NCI-H1048 (cell line): ENCODE data around the gene ABCB11.

Experiments
- DNase-seq: peaks from one replicate; lab custom pipeline; 2025; lab: John Stamatoyannopoulos, UW

The ABCB11 gene

DNA sequence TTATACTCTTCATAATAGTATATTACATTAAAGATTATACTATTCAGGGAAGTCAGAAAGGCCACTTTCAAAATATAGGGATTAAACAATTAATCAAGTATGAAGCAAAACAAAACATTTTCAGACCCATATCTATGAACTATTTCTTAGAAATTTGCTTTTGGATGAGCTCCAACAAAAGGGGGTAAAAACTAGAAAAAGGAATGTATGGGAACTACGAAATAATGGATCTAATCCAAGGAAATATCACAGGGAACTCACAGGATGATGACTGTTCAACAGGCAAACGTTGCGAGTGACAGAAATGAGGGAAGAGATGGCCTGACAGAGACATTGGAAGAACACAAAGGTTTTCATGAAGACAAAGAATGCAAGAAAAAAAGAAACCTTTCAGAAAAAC, 102.1 kb downstream of the ABCB11 start:
- no peak for DNase-seq

DNA sequence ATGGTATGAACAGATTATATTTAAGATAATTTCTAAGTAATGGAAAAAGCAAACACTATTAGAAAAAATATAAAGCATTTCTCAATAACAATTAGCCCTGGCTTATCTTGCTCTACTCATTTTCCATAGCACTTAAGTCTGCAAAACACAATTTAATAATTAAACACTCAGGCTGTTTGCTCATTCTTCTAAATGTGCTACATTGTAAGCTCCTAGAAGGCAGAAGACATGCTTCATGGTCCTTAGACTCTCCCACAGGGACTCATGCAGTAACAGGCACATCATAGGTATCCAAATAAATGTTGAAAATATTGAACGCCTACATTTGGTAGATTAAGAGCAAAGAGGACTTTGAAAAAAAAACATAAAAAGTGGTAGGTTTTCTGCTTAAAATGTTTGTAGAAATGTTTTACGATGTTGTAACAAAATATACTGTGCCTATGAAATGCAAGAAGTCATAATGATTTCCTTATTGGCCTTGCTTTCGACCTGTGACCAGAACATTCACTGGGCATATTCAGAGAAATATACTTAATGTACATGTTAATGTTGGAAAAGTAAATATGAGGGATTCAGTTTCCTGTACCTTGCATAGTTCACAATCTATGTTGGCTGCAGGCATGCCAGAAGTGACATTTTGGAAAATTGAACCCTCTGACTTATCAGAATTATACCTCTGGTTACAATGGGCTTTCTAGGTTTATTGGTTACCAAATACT, 102.9 kb downstream of the ABCB11 start:
- DNase-seq = no peak

DNA sequence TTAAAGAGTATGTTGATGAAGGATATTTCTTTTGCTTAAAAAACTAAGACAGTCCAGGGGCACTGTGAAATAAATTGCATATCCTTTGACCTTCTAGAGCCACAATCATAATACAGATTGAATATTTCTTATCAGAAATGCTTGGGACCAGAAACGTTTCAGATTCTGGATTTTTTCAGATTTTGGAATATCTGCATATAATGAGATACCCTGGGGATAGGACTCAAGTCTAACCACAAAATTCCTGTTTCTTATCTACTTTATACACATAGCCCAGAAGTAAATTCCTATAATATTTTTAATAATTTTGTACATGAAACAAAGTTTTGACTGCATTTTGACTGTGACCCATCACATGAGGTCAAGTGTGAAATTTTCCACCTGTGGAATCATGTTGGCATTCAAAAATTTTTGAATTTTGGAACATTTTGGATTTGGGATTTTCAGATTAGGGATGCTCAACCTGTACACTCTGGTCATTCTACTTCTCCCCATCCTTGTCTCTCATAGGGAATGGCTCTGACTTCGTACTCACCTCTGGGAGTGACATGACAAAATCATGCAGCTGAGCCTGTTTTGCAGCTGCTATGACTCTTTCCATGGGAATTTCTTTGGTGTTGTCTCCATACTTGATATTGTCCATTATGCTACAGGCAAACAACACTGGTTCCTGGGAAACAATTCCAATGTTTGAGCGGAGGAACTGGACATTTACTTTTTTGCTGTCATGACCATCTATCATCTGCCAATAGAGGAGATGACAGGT, 104.3 kb downstream of the ABCB11 start:
- DNase-seq = no peak

DNA sequence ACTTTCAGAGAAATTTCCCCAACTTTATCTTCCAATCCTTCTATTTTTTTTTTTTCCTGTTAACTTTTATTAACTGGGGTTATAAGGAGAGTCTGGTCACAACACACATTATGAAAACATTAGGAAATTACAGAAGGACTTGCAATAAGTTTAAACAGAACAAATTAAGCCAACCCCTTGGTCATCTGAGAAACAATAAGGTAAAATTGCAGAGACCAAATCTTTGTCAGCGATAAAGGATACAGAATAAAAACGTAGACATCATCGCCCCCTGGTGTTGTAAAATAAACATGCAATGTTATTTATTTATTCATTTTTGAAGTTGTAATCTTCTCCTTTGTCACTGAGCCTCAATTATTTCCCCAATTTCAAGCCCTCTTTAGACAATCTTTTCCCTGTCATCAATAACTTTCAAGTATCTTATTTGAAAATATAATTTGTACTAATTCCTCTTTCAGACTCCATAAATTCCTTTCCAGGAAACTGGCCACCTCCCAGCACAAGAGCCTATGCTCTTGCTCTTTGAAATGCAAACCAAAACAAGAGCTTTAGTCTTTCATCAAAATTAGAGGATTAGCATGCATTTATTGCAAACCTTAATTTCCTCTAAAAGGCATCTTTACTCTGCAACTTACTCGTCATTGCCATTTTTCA, 110.5 kb downstream of the ABCB11 start:
- DNase-seq = no peak

DNA sequence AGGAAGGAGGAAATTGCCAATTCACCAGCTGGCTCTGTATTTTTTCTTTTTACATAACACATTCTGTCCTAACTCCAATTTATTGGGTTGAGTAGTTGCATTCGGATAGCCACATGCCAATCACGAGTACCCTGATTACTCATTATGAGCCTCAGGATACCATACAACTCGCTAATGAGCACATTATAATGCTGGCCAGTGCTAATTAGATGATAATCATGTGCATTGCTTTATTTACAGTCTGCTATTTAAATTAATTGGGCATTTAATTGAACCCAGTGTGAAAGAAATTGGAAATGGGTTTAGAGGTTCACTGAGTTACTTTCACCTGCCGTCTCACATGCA, 114.8 kb downstream of the ABCB11 start:
- DNase-seq = no peak

DNA sequence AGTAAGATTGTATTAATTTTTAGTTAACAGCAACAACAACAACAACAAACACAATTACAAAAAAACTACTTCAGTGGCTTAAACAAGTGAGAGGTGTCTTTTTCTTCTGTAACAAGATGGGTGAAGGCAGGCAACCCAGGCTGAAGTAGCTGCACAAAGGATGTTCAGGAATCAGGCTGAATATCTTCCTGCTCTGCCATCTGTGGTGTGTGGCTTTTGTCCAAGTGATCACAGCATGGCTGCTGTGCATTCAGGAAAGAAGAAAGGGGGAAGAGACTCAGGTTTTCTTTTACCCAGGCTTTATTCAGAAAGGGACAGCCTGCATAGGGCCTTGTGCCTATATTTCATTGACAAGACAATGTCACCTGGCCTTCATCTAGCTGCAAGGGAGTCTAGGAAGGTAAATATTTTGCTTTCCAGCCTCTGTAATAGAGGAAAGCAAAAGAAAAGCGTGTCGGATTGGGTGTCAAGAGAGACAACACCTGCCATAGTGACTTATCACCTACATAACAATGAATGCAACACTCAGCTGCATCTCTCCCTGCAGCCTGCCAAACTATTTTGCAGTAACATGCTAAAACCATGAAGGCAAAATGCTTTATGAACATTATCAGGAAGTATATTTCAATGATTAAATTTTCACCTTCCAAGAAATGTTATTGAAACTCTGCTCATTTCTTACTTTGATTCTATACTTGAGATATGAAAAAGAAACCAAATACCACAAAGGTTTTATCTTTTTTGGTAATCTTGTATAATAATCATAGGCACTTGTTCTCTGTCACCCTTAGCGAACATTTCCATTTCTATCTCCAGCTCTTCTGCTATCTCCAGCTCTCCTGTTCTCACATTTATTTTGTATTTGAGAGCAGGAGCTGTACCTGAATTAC, 115.4 kb downstream of the ABCB11 start:
- no peak for DNase-seq

DNA sequence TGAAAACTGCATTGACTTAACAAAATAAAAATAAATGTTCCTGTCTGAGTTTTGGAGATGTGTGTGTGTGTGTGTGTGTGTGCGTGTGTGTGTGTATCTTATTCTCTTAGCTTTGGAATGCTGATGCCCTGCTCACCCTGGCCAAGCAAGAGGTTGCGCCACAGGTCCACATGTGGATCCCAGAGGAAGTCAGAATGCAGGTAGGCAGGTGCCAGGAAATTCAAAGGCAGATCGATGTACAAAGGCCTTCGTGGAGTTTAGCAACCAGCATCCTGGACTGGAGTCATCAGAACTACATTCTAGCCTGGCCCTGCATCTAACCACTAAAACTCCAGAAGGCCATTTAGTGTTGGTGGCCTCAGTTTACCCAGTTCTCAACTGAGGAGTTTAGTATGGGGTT, 117.6 kb downstream of the ABCB11 start:
- DNase-seq = no peak

DNA sequence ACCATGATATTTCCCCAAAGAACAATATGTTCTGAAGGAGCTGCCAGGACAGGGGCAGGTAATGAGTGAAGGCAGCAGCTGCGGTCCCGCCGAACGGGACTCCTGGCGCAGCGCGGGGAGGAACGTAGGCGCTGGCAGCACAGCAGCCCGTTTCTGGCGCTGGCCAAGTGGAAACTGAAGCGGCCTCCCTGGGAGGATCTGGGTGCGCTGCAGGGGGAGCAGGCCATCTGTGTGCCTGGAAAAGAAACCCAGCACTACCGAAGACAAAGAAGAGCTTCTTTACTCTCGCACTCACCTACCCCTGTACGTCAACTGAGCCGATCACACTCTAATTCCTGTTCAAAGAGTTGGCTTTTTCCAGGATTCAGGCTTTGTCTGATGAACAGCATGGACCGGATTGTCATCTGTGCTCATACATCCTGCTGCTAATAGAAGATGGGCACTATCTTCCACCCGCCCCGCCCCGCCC, 118.2 kb downstream of the ABCB11 start:
- DNase-seq = no peak

DNA sequence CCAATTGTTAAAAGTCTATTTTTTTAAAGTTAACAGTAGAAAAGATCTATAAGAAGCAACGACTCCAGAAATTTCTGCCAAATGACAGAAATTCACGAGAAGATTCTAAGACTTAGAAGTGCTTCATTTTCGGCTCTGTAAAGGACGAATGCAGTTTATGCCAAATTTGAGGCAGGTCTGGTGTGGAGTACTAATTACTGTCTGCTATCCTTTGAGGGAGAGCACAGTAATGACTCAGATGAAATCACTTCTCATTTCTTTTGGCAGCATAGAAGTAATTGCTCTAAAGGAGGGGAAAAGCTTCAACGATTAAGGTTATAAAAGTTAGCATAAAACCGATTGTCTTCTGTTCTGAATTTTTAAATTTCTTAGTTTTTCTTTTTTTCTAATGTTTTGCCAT, 118.7 kb downstream of the ABCB11 start:
- no peak for DNase-seq

DNA sequence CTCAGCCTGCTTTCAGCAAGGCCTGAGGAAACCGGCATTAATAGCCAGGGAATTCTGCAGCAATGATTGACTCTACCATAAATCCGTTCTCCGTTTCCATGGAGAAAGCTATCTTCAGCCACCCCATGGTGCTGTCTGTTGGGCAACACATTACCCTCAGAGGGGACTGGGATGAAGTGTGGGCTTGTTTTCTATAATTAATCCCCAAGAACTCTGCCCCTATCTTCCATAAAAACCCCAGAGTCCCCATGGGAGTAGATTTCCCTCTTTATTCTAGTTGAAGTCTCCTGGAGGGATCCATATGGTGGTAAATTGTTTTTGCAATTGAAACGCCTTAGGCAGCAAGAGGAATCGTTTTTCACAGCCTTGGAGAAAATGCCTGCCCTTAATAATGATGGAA, 120.8 kb downstream of the ABCB11 start:
- DNase-seq = no peak

DNA sequence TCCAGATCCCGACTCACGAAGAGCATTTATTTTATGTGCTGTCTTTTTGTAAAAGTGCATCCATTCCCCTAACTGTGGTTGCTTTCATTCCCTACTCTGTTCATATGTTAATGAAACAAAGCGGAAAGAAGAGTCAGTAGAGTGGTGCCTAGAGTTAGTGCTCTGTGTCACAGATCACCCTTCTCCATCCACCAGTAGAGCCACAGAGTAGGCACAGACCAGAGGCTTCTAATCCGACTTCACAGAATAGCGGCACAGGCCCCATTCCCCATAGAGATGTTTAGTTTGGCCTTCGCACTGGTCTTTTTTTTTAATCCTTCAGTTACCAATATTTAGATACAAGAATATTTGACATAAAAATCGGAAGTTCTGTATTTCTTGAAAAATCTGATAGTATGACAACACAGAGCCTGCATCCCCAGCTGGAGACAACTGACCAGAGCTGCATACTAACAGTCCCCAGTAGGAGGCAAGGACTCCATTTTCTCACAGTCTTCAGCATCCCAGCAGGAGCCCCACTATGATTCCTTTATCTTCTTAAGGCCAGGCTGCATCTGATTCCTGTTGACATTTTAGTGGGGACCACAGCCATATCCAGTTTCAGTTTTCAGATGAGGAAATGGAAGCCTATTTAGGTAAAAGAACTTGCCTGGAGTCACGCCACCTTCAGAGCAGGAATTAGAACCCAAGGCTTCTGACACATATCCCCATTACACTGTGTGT, 123.0 kb downstream of the ABCB11 start:
- DNase-seq = no peak

DNA sequence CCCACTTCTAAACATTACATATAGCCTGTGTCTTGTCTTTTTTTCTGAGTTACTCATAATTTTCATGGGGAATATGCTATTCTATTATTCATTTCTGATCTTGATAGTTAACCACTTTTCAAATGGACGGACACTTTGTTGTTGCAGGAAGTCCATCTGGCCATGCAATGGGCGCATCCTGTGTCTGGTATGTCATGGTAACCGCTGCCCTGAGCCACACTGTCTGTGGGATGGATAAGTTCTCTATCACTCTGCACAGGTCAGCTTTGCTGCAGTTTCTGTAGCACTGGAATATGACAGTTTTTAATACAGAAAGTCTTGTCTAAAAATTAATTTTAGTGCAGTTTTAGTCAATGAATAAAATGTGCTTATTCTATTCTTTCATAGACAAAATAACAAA, 126.8 kb downstream of the ABCB11 start:
- no peak for DNase-seq

DNA sequence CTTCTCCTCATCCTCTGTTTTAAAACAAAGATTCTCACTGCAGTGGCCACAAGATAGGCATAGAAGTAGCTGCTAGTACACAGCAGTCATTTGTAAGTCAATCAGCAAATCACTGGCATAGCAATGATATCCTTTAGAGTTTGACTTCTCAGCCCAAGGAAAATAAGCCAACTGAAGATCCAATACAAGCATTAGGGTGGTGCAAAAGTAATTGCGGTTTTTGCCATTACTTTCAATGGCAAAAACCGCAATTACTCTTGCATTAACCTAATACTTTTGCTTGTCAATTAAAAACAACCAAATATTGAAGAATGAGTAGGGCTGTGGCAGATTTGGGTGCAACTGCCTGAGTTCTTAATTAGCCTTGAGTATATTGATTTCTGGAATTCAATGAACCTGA, 127.2 kb downstream of the ABCB11 start:
- DNase-seq = no peak

DNA sequence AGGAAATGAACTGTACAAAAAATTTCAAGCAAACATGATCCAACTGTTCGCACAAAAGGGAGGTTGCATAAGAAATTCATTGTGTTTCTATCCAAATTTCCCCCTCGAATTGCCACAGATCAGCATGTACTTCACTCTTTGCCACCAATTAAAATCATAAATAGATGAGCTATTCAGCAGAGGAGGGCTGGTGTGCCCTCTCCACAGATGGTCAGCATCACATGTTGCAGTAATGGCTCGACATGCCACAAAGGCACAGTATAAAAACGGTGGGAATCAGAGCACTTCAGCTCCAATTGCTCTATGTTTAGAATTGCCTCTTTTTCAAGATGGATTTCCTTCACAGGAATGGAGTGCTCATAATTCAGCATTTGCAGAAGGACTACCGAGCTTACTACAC, 130.1 kb downstream of the ABCB11 start, which contains the start of gene G6PC2:
G6PC2 (plus strand) TSS at position 289 of the 400 bp plus-strand sequence; CDS start at position 330, 41 bp downstream.
- DNase-seq = no peak

DNA sequence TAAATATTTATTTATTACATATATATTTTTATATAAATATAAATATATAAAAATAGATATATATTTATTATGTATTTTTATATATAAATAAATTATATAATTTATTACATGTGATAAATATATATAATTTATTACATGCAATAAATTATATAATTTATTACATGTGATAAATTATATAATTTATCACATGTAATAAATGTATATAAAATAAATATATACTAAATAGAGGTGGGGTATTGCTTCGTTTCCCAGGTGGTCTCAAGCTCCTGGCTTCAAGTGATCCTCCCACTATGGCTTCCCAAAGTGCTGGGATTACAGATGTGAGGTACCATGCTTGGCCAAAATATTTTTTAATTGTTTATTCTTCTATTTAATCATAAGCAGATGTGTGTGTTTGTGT, 133.7 kb downstream of the ABCB11 start:
- DNase-seq = no peak

DNA sequence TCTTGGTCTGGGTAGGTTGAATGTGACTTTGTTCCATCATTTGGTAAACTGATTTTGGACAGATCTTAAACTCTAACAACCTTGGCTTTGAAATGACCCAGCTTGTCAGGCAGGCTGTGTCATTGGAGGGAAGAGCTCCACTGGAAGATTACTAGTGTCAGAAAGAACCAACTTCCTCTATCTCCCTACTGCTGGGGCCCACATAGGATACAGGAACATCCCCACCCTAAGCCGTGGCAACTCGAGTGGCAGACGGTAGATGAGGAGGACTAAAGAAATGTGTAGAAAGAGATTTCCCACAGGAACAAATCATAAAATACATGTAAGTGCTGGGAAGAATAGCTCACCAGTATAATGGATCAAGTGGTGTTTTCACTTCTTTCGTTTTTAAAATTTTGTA, 134.3 kb downstream of the ABCB11 start:
- DNase-seq = no peak

DNA sequence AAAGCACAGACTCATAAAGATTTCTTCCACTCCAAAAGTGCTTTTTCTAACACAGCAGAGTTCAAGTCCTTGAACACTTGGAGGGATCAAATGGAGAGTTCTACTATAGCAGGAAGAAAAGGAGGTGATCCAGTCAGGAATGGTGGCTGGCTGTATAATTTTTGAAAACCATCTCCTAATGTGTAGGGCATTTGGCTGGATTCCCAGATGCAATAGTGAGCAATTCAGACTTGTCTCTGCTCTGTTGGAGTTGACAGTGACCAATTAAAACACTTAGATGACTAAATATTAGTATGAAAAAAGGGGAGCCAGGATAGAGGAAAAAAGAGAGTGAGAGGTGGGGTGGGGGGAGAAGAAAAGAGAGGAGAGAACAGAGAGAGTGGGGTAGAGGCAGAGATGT, 135.4 kb downstream of the ABCB11 start:
- no peak for DNase-seq

DNA sequence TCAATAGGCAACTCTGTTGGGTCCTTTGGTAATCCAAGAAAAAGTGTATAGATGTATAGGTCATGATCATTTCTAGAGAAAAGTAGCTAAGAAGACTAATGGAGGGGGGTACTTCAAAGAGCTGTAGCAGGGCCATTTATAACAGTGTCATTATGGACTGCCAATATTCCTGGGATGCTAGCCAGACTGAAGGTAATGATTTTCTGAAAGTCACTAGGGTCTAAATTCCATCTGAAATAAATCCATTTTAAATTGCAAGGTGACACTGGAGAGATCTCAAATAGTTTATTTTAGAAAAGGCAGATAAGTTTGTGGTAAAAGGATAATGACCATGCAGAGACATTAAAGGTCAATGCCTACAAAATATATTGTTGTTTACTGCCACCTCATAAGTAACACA, 136.4 kb downstream of the ABCB11 start:
- DNase-seq = no peak

DNA sequence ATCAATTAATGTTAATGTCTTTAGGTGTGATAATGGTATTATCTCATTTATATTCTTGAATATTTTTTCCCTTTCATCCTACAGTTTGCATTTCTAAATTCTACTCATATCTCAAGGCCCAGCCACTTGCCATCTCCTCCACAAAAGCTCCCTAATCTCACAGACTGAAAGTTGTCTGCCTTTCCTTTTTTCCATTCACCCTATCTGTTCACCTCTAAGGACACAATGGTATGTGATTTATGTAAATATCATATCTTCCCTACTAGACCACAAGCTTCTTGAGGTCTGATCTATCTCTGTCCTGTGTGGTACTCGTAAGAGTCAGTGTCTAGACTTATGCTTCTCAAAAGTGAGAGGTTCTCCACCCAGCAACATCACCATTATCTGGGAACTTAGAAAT, 137.0 kb downstream of the ABCB11 start:
- DNase-seq = no peak

DNA sequence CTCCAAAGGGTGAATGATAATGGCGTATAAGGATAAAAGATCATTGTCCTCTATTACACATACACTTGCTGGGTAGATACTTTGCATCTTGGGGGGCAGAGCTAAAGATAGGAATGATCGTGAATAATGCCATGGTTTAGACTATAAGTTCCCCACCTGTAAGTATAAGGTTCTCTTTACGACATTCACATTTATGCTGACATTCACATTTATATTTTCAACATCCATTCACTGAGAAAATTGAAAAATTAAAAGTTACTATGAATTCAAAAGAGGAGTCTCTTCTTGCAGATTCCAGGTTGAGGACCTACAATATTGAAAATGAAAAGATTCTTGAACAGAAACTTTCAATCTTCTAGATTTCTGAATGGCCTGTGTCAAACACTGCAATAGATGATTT, 138.8 kb downstream of the ABCB11 start:
- no peak for DNase-seq

DNA sequence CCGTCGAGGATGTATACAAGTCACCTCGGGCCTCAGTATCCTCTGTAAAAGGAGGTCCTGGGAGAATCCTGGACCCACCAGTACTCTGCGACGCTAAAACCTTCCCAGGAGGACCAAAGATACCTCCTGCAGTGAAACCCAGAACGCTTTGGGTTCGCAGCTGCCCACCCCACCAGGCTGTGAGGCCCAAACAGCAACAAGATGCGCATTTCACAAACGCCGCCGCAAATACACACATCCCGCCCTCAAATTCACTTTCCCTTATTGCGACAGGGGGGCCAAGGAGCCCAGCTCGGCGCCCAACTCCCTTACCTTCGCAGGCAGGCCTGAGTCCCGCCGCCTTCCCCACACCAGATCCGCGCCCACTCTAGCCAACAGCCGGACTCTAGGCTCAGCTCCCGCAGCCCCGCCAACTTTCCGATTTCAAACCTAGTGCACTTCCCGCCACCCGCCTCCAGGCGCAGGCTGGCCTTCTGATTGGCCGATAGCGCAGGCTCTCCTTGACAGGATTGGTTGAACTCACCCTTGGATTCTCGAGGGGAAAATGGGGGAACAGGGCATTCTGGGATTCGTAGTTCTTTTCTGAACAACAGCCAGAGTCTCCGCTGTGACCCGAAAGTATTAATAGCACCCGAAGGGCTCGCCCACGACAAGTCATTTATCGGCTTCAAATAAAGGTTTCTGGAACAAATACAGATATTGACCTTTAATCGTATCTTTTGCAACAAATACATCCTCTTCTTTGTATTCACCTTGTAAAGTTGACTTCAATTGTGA, 140.9 kb downstream of the ABCB11 start, which contains the start of gene SPC25:
SPC25 (minus strand) TSS at position 425 of the 777 bp plus-strand sequence. CDS start 911 bp downstream, outside the sequence.
- peak; percentile 87 for DNase-seq
